Measurements from ENCODE around the gene ENOX1.

The ENOX1 gene

GRCh38 chr13:43516401-43516833 lies 270.4 kb downstream of the ENOX1 start:
- no peak for TF ChIP-seq CTCF (IDR thresholded peaks at IDR 0.05; ENCODE audit: low read length, missing control alignments)
- no peak overlapping the region for H3K4me3 ChIP-seq (replicated peaks; ENCODE audit: low read depth, low read length)
- DNase-seq (ENCODE audit: low read depth) = peak; percentile 76

- no peak for TF ChIP-seq CTCF (IDR thresholded peaks at IDR 0.05; ENCODE audit: low read length, missing control alignments)
- DNase-seq (ENCODE audit: low read depth) = no peak
- H3K4me3 ChIP-seq (replicated peaks; ENCODE audit: low read depth, low read length) = no peak overlapping the region
Observed at GRCh38 chr13:43515531-43515930, 271.2 kb downstream of the ENOX1 start.

GRCh38 chr13:43514311-43514710 lies 272.5 kb downstream of the ENOX1 start:
- no peak overlapping the region for H3K4me3 ChIP-seq (replicated peaks; ENCODE audit: low read depth, low read length)
- TF ChIP-seq CTCF (IDR thresholded peaks at IDR 0.05; ENCODE audit: low read length, missing control alignments) = no peak
- DNase-seq (ENCODE audit: low read depth) = no peak

GRCh38 chr13:43512221-43512620 lies 274.6 kb downstream of the ENOX1 start:
- DNase-seq (ENCODE audit: low read depth) = no peak
- TF ChIP-seq CTCF (IDR thresholded peaks at IDR 0.05; ENCODE audit: low read length, missing control alignments) = no peak
- no peak overlapping the region for H3K4me3 ChIP-seq (replicated peaks; ENCODE audit: low read depth, low read length)

GRCh38 chr13:43510956-43511901 lies 275.5 kb downstream of the ENOX1 start:
- no peak for TF ChIP-seq CTCF (IDR thresholded peaks at IDR 0.05; ENCODE audit: low read length, missing control alignments)
- no peak for DNase-seq (ENCODE audit: low read depth)
- no peak overlapping the region for H3K4me3 ChIP-seq (replicated peaks; ENCODE audit: low read depth, low read length)

GRCh38 chr13:43495732-43496131 lies 291.0 kb downstream of the ENOX1 start:
- no peak for TF ChIP-seq CTCF (IDR thresholded peaks at IDR 0.05; ENCODE audit: low read length, missing control alignments)
- H3K4me3 ChIP-seq (replicated peaks; ENCODE audit: low read depth, low read length) = no peak overlapping the region
- DNase-seq (ENCODE audit: low read depth) = no peak
